Activated T-helper 17 cell treated with anti-CD3 and anti-CD28 coated beads, Interleukin-2, amount 50 U/mL, for 72 hours (primary cell): ENCODE measurements around the gene CEP170B. TPM values are rescaled to one million over a fixed set of nuclear protein-coding genes. Genes with fewer than 3 reads are reported as not detected.
A peak's percentile ranks its signal among the peaks of the same experiment; 100 is the strongest.
"Not testable (repeated sequence)": the region's sequence is repeated elsewhere in the genome, so short reads cannot be mapped to it uniquely, and the experiment has no call there.

Experiments
- ATAC-seq: fragments of 150-1000 bp; cut with Tn5 transposase; replicated peaks from 2 replicates; pipeline ENCODE4 v1.10.0; 2021; ENCODE audit warnings: mild to moderate bottlenecking, moderate library complexity
- H3K27ac Mint-ChIP-seq: one replicate; pipeline ENCODE4 v1.8.0; 2022; ENCODE audit warnings: mixed read lengths
- H3K27me3 Mint-ChIP-seq: one replicate; pipeline ENCODE4 v1.8.0; 2022; ENCODE audit warnings: mixed read lengths
- H3K36me3 Mint-ChIP-seq: one replicate; pipeline ENCODE4 v1.8.0; 2022; ENCODE audit warnings: low read depth, mild to moderate bottlenecking, mixed read lengths
- H3K4me1 Mint-ChIP-seq: one replicate; pipeline ENCODE4 v1.8.0; 2022; ENCODE audit warnings: mixed read lengths
- H3K4me3 Mint-ChIP-seq: one replicate; pipeline ENCODE4 v1.8.0; 2022; ENCODE audit warnings: mild to moderate bottlenecking, mixed read lengths
- H3K9me3 Mint-ChIP-seq: one replicate; pipeline ENCODE4 v1.8.0; 2022; ENCODE audit warnings: mixed read lengths
- total RNA-seq, 2 donors: library from RNA; stranded (reverse); gene quantifications; one replicate each; pipeline ENCODE4 v1.2.3, GENCODE V29; 2022

The CEP170B gene
- total RNA-seq, 2 donors from 2014 or later, result 5.2 to 6.1 TPM

GRCh38 chr14:104877066-104877805 lies 12.2 kb downstream of the CEP170B start:
- Mint-ChIP-seq H3K36me3 (no peaks in the 10 kb centered on the region), H3K9me3 (no peaks in the 10 kb centered on the region), H3K4me1 (no peaks in the 10 kb centered on the region), H3K27ac (no peak overlapping the region), H3K4me3 (no peak overlapping the region), H3K27me3 (no peaks in the 10 kb centered on the region)
- ATAC-seq, result no peak

- no peak for ATAC-seq
- H3K36me3 Mint-ChIP-seq, result no peaks in the 10 kb centered on the region
- H3K27ac Mint-ChIP-seq, result no peak overlapping the region
- no peaks in the 10 kb centered on the region for H3K27me3 Mint-ChIP-seq
- no peak overlapping the region for H3K4me3 Mint-ChIP-seq
- no peaks in the 10 kb centered on the region for H3K9me3 Mint-ChIP-seq
- H3K4me1 Mint-ChIP-seq, result no peaks in the 10 kb centered on the region
Observed at GRCh38 chr14:104877806-104878550, 12.9 kb downstream of the CEP170B start.

GRCh38 chr14:104878582-104878981 lies 13.5 kb downstream of the CEP170B start:
- H3K4me1 Mint-ChIP-seq, result no peaks in the 10 kb centered on the region
- no peaks in the 10 kb centered on the region for H3K27me3 Mint-ChIP-seq
- no peaks in the 10 kb centered on the region for H3K36me3 Mint-ChIP-seq
- no peak for ATAC-seq
- no peaks in the 10 kb centered on the region for H3K9me3 Mint-ChIP-seq
- no peak overlapping the region for H3K27ac Mint-ChIP-seq
- H3K4me3 Mint-ChIP-seq, result no peak overlapping the region

- Mint-ChIP-seq H3K27me3 (no peaks in the 10 kb centered on the region), H3K36me3 (no peaks in the 10 kb centered on the region), H3K4me1 (no peaks in the 10 kb centered on the region), H3K4me3 (no peak overlapping the region), H3K9me3 (no peaks in the 10 kb centered on the region), H3K27ac (no peak overlapping the region)
- ATAC-seq, result no peak
Observed at GRCh38 chr14:104879201-104879982, 14.3 kb downstream of the CEP170B start.

- no peak for ATAC-seq
Observed at GRCh38 chr14:104879983-104880565, 15.0 kb downstream of the CEP170B start.

GRCh38 chr14:104880584-104881210 lies 15.6 kb downstream of the CEP170B start:
- no peak for ATAC-seq
- no peaks in the 10 kb centered on the region for H3K27me3 Mint-ChIP-seq
- H3K4me1 Mint-ChIP-seq, result no peaks in the 10 kb centered on the region
- H3K9me3 Mint-ChIP-seq, result no peaks in the 10 kb centered on the region
- no peak overlapping the region for H3K4me3 Mint-ChIP-seq
- no peak overlapping the region for H3K27ac Mint-ChIP-seq
- H3K36me3 Mint-ChIP-seq, result no peaks in the 10 kb centered on the region

More at GRCh38 chr14:104879983-104880565, 15.0 kb downstream of the CEP170B start:
- H3K4me1 Mint-ChIP-seq, result no peaks in the 10 kb centered on the region
- H3K27ac Mint-ChIP-seq, result no peak overlapping the region
- no peak overlapping the region for H3K4me3 Mint-ChIP-seq
- H3K36me3 Mint-ChIP-seq, result no peaks in the 10 kb centered on the region
- no peaks in the 10 kb centered on the region for H3K9me3 Mint-ChIP-seq
- no peaks in the 10 kb centered on the region for H3K27me3 Mint-ChIP-seq

- Mint-ChIP-seq H3K27ac (no peak overlapping the region), H3K4me3 (no peak overlapping the region), H3K27me3 (no peaks in the 10 kb centered on the region), H3K4me1 (no peaks in the 10 kb centered on the region), H3K36me3 (no peaks in the 10 kb centered on the region), H3K9me3 (no peaks in the 10 kb centered on the region)
- no peak for ATAC-seq
Observed at GRCh38 chr14:104881369-104881979, 16.4 kb downstream of the CEP170B start.

- no peaks in the 10 kb centered on the region for H3K9me3 Mint-ChIP-seq
- no peaks in the 10 kb centered on the region for H3K4me1 Mint-ChIP-seq
- ATAC-seq, result peak; percentile 44
- no peak overlapping the region for H3K27ac Mint-ChIP-seq
- H3K4me3 Mint-ChIP-seq, result no peak overlapping the region
- H3K27me3 Mint-ChIP-seq, result no peaks in the 10 kb centered on the region
- no peaks in the 10 kb centered on the region for H3K36me3 Mint-ChIP-seq
Observed at GRCh38 chr14:104882325-104882973, 17.4 kb downstream of the CEP170B start.

- no peak overlapping the region for H3K27ac Mint-ChIP-seq
- H3K27me3 Mint-ChIP-seq, result no peaks in the 10 kb centered on the region
- no peak for ATAC-seq
- no peaks in the 10 kb centered on the region for H3K4me1 Mint-ChIP-seq
- H3K9me3 Mint-ChIP-seq, result no peaks in the 10 kb centered on the region
- H3K36me3 Mint-ChIP-seq, result no peaks in the 10 kb centered on the region
- H3K4me3 Mint-ChIP-seq, result no peak overlapping the region
Observed at GRCh38 chr14:104882991-104883660, 18.1 kb downstream of the CEP170B start.

- no peaks in the 10 kb centered on the region for H3K4me1 Mint-ChIP-seq
- no peak overlapping the region for H3K4me3 Mint-ChIP-seq
- H3K36me3 Mint-ChIP-seq, result no peaks in the 10 kb centered on the region
- H3K27ac Mint-ChIP-seq, result no peak overlapping the region
- no peak for ATAC-seq
- no peaks in the 10 kb centered on the region for H3K27me3 Mint-ChIP-seq
- no peaks in the 10 kb centered on the region for H3K9me3 Mint-ChIP-seq
Observed at GRCh38 chr14:104883681-104884361, 18.8 kb downstream of the CEP170B start.

- H3K4me3 Mint-ChIP-seq, H3K27me3 Mint-ChIP-seq, H3K4me1 Mint-ChIP-seq, H3K36me3 Mint-ChIP-seq, H3K9me3 Mint-ChIP-seq, H3K27ac Mint-ChIP-seq, ATAC-seq: not testable (repeated sequence)
Observed at GRCh38 chr14:104884381-104884780, 19.3 kb downstream of the CEP170B start.

GRCh38 chr14:104885031-104885972 lies 20.2 kb downstream of the CEP170B start:
- Mint-ChIP-seq H3K27me3 (no peaks in the 10 kb centered on the region), H3K4me3 (no peak overlapping the region), H3K4me1 (no peaks in the 10 kb centered on the region), H3K27ac (no peak overlapping the region), H3K9me3 (no peaks in the 10 kb centered on the region), H3K36me3 (no peaks in the 10 kb centered on the region)
- no peak for ATAC-seq
